Small intestine (tissue), 7 donors: ENCODE measurements around the gene SDCBP2. TPM values are rescaled to one million over a fixed set of nuclear protein-coding genes. Genes with fewer than 3 reads are reported as not detected.

Experiments
- DNase-seq, 2 donors: peaks; one replicate each; pipeline versions ENCODE4 v3.0.0 to v3.0.0-alpha.2; 2013
- FAIRE-seq: peaks from 2 replicates; lab custom pipeline; 2012; peaks lifted over from hg19 to GRCh38; lab: Jason Lieb, UNC
- H3K27ac ChIP-seq, 3 donors: one replicate each; pipeline ENCODE4 v1.5.1; 2013; ENCODE audit warnings: low read length in 2 of 3, mild to moderate bottlenecking in 2 of 3, control low read depth in 1 of 3, inconsistent platforms in 1 of 3, low read depth in 1 of 3, moderate library complexity in 1 of 3
- H3K27me3 ChIP-seq, 3 donors: one replicate each; pipeline ENCODE4 v1.6.1; 2013; ENCODE audit warnings: low read length in 3 of 3, inconsistent platforms in 1 of 3; ENCODE audit not compliant: control insufficient read depth in 3 of 3, insufficient read depth in 3 of 3
- H3K36me3 ChIP-seq, 3 donors: one replicate each; pipeline ENCODE4 v1.6.1; 2013; ENCODE audit warnings: low read length in 3 of 3, inconsistent platforms in 1 of 3, low read depth in 1 of 3, mild to moderate bottlenecking in 1 of 3, moderate library complexity in 1 of 3; ENCODE audit not compliant: control insufficient read depth in 3 of 3, insufficient read depth in 2 of 3
- H3K4me1 ChIP-seq, 3 donors: one replicate each; pipeline ENCODE4 v1.6.1; 2013; ENCODE audit warnings: low read length in 2 of 3, inconsistent platforms in 1 of 3, low read depth in 1 of 3, mild to moderate bottlenecking in 1 of 3, moderate library complexity in 1 of 3; ENCODE audit not compliant: control insufficient read depth in 3 of 3, insufficient read depth in 2 of 3
- H3K4me3 ChIP-seq, 3 donors: one replicate each; pipeline ENCODE4 v1.5.1; 2013; ENCODE audit warnings: low read length in 3 of 3, control low read depth in 1 of 3, inconsistent platforms in 1 of 3, low read depth in 1 of 3, mild to moderate bottlenecking in 1 of 3, moderate library complexity in 1 of 3
- H3K9me3 ChIP-seq, 2 donors: one replicate each; pipeline ENCODE4 v1.6.1; 2013; ENCODE audit warnings: low read depth in 1 of 2, low read length in 1 of 2; ENCODE audit not compliant: control insufficient read depth in 2 of 2, insufficient read depth in 1 of 2
- WGBS, 3 donors: extraction: QIAGEN DNeasy Blood & Tissue Kit; methylation state at CpG; one replicate each; pipeline ENCODE4 v1.1.7; 2013; 5-methylcytosine and 5-hydroxymethylcytosine counted together
- polyA plus RNA-seq, 4 donors: library from polyadenylated mRNA; stranded (reverse) in 3 of 4; unstranded in 1 of 4; fragments of 200-250 nt in 3 of 4; fragments of 120-200 nt in 1 of 4; gene quantifications; one replicate each; pipeline versions ENCODE4 v1.2.1 to v1.2.3, GENCODE V29; 2013
- donor health status: healthy with polysubstance abuse.
- donor health status: control.
- donor health status: control.
- donor health status: Bipolar disorder and iron deficiency.
- donor health status: healthy.

The SDCBP2 gene
- polyA plus RNA-seq, 4 donors = 94.4 to 724 (median 292) TPM

DNA sequence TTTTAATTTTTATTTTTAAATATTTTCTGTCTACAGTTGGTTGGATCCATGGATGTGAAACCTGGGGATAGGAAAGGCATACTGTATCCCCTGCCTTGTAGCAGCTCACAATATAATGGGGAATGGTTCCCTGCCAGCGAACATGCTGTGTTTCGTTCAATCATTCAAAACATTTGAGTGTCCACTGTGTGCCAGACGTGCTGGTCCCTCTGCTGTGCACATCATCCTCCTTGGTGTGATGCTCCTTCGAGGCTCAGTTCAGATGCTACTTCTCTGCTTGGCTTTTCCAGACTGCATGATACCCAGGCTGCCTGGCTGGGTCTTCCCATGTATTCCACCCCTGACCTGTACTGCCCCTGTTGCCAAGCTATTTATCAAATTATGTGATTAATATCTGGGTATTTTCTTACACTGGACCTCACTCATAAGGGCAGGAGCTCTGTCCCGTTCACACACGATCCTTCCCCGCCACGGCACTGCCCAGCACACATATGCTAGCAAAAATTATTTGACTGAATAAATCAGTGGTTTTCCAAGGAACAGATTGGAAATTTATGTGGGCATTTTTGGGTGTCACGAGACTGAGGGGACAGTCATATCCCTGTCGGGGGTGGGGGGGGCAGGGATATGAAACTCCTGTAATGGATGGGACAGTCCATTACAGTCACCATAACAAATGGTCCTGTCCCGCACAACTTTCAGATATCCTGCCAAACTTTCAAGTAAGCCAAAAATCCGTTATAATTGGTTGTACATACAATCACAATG, 4.9 kb downstream of the SDCBP2 start:
- Histone ChIP-seq H3K27ac (peak overlapping the region in 1 of 3 donors; percentile 99), H3K4me3 (peak overlapping the region in 1 of 3 donors; percentile 66), H3K36me3 (peaks cover 0 to 34% (median 0%) of the 10 kb centered on the region in 3 donors), H3K27me3 (no peaks in the 10 kb centered on the region), H3K4me1 (peaks cover 0 to 32% (median 13%) of the 10 kb centered on the region in 3 donors), H3K9me3 (no peaks in the 10 kb centered on the region)
- no peak for FAIRE-seq
- no peak for DNase-seq
- 80 to 89% (median 85%) methylated on average over 12 of the region's 12 CpGs for WGBS, 3 donors

DNA sequence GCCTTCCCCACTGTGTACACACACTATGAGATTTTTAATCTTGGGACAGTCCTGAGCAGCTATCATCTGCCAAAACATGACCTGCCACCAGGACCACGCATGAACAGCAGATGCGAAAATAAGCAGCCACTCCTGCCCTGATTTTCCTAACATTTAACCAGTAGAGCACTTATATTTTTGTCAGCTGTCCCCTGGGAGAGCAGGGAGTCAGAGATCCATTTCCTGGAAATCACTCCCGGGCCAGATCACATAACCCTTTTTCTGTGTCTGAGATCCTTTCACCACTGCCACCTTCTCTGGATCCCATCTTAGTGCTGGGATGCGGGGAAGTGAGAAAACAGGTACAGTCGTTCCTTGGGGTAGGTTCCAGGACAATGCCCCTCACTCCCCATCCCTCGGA, 5.7 kb downstream of the SDCBP2 start:
- Histone ChIP-seq H3K4me1 (peaks cover 0 to 25% (median 13%) of the 10 kb centered on the region in 3 donors), H3K9me3 (no peaks in the 10 kb centered on the region), H3K27ac (peak overlapping the region in 2 of 3 donors; percentile 31 to 91), H3K36me3 (peaks cover 0 to 39% (median 5%) of the 10 kb centered on the region in 3 donors), H3K4me3 (no peak overlapping the region), H3K27me3 (no peaks in the 10 kb centered on the region)
- FAIRE-seq (no peak), DNase-seq (no peak)
- 76 to 90% (median 85%) methylated on average over 6 of the region's 6 CpGs for WGBS, 3 donors

DNA sequence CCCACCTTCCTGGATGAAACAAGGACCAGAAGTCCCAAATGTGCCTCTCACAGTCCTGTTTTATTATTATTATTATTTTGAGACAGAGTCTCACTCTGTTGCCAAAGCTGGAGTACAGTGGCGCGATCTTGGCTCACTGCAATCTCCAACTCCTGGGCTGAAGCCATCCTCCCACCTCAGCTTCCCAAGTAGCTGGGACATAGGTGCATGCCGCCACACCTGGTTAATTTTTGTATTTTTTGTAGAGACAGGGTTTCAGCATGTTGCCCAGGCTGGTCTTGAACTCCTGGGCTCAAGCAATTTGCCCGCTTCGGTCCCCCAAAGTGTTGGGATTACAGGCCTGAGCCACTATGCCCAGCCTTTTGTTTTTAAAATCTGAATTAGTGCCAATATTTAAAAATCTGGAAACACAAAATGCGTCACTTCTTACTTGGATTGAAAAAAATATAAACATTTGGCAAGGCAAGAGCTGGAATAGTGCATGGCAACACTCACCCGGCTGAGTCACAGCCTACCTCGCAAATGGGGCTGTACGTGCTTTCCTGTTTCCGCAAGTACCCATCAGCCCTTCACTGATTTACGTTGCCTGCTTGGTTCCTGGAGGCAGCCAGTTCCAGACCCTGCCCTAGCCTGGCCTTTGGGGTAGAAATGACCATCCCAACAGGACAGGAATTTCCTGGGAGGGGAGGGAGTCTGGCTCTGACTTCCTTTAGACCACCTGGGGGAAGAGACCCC, 6.3 kb downstream of the SDCBP2 start:
- 71 to 88% (median 84%) methylated on average over 11 of the region's 11 CpGs for WGBS, 3 donors
- no peak for FAIRE-seq
- no peak for DNase-seq

DNA sequence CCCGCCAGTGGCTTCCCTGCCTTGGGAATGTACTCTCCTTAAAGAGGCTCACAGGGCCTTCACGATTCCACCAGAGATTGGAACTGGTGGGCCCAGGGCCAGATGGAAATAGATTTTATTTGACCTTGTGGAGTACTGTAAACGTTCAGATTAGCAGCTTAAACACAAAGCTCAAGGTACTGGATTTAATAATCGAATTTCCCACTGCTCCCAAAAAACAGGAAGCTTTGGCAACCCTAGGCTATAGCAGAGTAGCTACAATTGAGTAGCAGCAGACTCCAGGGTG, 7.3 kb downstream of the SDCBP2 start:
- Histone ChIP-seq H3K4me1 (peaks cover 0 to 8% (median 8%) of the 10 kb centered on the region in 3 donors), H3K4me3 (no peak overlapping the region), H3K27me3 (no peaks in the 10 kb centered on the region), H3K27ac (no peak overlapping the region), H3K9me3 (no peaks in the 10 kb centered on the region), H3K36me3 (peaks cover 0 to 39% (median 7%) of the 10 kb centered on the region in 3 donors)
- 48 to 50% (median 49%) methylated on average over 4 of the region's 4 CpGs for WGBS, 3 donors
- DNase-seq (no peak), FAIRE-seq (no peak)

More for the DNA sequence above, 6.3 kb downstream of the SDCBP2 start:
- H3K9me3 ChIP-seq = no peaks in the 10 kb centered on the region
- peaks cover 0 to 19% (median 13%) of the 10 kb centered on the region in 3 donors for H3K4me1 ChIP-seq
- H3K27me3 ChIP-seq = no peaks in the 10 kb centered on the region
- H3K4me3 ChIP-seq = no peak overlapping the region
- peaks cover 0 to 40% (median 5%) of the 10 kb centered on the region in 3 donors for H3K36me3 ChIP-seq
- peak overlapping the region in 2 of 3 donors; percentile 31 to 91 for H3K27ac ChIP-seq

DNA sequence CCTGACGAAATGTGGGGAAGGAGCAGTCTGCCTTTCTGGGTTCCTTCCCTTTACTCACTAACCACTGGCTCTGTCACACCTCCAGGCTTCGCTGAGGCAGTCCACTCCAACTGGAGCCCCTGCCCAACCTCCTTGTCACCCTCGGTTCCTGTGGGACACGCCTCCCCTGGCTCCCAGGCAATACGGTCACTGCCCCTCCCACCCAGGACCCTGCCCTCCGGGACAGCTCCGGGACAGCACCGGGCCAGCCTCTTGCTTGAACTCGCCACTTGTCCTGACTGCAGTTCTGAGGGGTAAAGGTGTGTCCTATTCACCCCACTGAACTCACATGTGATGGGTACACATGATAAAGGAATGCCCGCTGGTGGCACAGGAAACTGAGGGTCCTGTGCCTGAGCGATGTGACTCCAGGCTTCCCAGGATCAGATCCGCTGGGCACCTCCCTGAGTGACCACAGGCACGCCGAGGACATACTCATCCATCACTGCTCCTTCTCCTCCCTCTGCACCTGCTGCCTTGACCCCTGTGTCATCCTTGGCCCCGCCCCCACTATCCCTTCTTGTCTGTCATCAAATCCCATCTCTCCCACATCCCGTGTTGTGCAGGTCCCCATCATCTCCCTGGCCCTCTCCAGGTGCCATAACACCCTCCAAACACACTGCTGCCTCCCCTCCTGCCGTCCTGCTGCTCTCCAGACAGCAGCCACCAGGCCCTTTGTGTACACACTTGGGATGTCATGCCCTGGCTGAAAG, 7.9 kb downstream of the SDCBP2 start:
- DNase-seq = no peak
- WGBS, 3 donors = 77 to 86% (median 81%) methylated on average over 17 of the region's 17 CpGs
- FAIRE-seq = no peak

DNA sequence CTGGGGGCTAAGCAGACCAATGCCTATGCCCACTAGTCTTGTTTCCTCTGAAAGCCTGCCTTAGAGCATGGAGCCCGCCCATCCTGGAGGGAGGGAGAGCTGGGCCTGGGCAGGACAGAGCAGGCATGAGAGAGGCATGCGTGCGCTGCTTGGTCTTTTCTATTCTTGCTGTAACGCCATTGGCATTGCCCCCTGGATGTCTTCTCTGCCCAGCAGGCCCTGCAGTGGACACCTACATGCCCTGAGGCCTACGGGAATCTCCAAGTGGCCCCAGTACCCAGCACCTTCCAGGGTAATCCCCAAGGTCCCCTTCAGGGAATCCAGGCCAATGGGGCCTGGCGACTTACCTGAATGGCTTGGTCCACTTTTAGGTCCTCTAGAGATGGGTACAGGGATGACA, 8.9 kb downstream of the SDCBP2 start:
- Histone ChIP-seq H3K36me3 (peaks cover 0 to 46% (median 7%) of the 10 kb centered on the region in 3 donors), H3K4me1 (peaks cover 0 to 3% (median 0%) of the 10 kb centered on the region in 3 donors), H3K4me3 (no peak overlapping the region), H3K27me3 (no peaks in the 10 kb centered on the region), H3K9me3 (no peaks in the 10 kb centered on the region), H3K27ac (no peak overlapping the region)
- no peak for FAIRE-seq
- 92 to 99% (median 96%) methylated on average over 6 of the region's 6 CpGs for WGBS, 3 donors
- no peak for DNase-seq

More for the DNA sequence above, 7.9 kb downstream of the SDCBP2 start:
- H3K9me3 ChIP-seq = no peaks in the 10 kb centered on the region
- H3K4me3 ChIP-seq = no peak overlapping the region
- H3K27me3 ChIP-seq = no peaks in the 10 kb centered on the region
- H3K36me3 ChIP-seq = peaks cover 0 to 42% (median 7%) of the 10 kb centered on the region in 3 donors
- no peak overlapping the region for H3K27ac ChIP-seq
- peaks cover 0 to 5% (median 3%) of the 10 kb centered on the region in 3 donors for H3K4me1 ChIP-seq

DNA sequence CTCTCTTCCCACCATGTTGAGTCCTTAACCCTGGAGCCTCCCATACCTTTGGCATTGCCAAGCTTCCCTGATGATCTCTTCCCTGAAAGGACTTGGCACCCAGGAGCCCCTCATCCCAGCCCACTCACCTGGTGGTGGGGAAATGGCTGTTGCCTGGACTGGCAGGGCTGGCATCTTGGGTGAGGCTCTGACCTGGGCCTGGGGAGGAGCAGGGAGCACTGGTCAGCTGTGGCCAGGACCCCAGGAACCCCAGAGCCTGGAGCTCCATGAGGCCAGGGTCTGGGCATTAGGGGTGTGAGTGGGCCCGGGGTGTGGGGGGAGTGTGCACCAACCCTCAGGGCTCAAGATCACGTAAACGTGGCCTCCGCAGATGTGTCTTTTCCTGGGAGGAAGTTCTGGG, 9.5 kb downstream of the SDCBP2 start:
- FAIRE-seq (no peak), DNase-seq (no peak)
- Histone ChIP-seq H3K9me3 (no peaks in the 10 kb centered on the region), H3K27ac (no peak overlapping the region), H3K4me3 (no peak overlapping the region), H3K4me1 (peaks cover 0 to 3% (median 0%) of the 10 kb centered on the region in 3 donors), H3K36me3 (peaks cover 0 to 46% (median 7%) of the 10 kb centered on the region in 3 donors), H3K27me3 (no peaks in the 10 kb centered on the region)
- 88 to 96% (median 89%) methylated on average over 4 of the region's 4 CpGs for WGBS, 3 donors

DNA sequence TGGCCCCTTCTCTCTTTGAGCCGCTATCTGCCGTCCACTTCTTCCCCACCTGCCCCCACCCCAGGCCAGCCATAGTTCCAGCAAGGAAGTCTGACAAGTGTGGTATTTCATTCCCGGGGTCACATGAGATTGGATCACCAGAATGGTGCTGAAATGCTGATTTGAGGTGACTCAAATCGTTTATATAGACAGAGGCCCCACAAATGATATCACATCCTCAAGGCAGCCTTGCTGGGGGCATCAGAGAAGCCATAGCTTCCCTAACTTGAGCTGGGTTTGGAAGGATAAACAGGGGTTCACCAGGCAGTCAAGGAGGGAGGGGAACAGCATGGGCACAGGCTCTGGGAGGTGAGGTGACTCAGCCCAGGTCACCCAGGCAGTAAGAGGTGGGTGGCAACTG, 9.9 kb downstream of the SDCBP2 start:
- FAIRE-seq (no peak), DNase-seq (no peak)
- Histone ChIP-seq H3K36me3 (peaks cover 0 to 46% (median 7%) of the 10 kb centered on the region in 3 donors), H3K27me3 (no peaks in the 10 kb centered on the region), H3K27ac (no peak overlapping the region), H3K4me3 (no peak overlapping the region), H3K9me3 (no peaks in the 10 kb centered on the region), H3K4me1 (peaks cover 0 to 3% (median 0%) of the 10 kb centered on the region in 3 donors)
- WGBS, 3 donors = 75 to 88% (median 84%) methylated on average over 4 of the region's 4 CpGs
